HG03066 (cell line): ENCODE results near the gene ISG15.
A peak's percentile ranks its signal among the peaks of the same experiment; 100 is the strongest.

Experiments
- ATAC-seq: cut with Tn5 transposase; IDR thresholded peaks from one replicate; pipeline ENCODE4 v1.9.1; 2021; ENCODE audit warnings: low read depth; ENCODE audit not compliant: unreplicated experiment

ISG15 gene

GRCh38 chr1:1013105-1013921 lies at the start of gene ISG15:
Gene ISG15 (plus strand): TSS chr1:1013497. CDS start chr1:1013574, 77 bp downstream.
- peak; percentile 62 for ATAC-seq

- no peak for ATAC-seq
Observed at GRCh38 chr1:963746-964525, 49.4 kb upstream of the ISG15 start.

DNA sequence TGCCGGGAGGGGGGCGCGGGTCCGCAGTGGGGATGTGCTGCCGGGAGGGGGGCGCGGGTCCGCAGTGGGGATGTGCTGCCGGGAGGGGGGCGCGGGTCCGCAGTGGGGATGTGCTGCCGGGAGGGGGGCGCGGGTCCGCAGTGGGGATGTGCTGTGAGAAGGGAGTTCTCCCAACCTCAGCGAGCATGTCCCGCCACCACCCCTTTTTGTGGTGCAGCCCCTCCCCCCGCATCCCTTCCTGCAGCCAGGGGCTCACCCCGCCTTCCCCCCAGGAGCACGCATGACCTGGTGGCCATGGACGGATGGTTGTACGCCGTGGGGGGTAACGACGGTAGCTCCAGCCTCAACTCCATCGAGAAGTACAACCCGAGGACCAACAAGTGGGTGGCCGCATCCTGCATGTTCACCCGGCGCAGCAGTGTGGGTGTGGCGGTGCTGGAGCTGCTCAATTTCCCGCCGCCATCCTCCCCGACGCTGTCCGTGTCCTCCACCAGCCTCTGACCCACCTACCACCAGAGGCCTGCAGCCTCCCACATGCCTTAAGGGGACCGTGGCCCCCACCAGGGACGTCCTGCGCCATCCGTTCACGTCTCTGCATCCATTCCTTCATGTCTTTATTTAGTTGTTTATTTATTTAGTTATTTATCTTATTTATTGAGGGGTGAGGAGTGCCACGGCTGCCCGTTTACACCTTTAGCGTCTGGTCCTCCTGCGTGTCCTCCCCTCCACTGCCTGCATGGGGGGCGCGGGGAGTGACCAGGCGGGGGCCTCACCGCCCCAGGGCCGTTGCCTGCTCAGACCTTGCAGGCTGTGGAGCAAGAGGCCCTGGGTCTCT lies 48.4 kb upstream of the ISG15 start:
- ATAC-seq = no peak

DNA sequence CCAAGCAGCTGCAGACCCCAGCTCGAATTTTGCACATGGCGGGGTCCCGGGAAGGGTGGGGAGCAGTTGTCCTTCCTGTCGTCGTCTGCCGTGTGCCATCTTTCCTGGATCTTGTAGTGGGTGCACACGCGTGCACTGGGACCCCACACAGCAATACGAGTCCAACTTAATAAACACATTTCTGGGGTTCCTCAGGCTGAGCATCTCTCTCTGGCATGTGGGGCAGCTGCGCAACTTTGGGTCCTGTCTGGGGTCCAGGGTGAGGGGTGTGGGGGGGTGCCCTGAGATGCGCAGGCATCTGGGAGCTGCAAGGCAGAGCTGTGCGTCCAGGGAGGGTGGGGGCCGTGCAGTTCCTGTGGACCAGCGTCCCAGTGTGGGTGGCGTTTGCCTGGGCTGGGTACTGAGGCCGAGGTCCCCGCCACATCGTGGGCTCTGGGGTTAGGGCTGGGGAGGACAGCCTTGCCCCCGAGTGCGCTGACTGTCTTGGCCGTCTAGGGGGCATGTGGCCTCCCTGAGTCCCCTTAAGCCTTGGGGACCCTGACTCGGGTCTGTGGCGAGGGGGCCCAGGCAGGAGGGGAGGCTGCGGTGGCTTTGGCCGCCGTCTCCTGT lies 47.7 kb upstream of the ISG15 start:
- ATAC-seq = no peak

DNA sequence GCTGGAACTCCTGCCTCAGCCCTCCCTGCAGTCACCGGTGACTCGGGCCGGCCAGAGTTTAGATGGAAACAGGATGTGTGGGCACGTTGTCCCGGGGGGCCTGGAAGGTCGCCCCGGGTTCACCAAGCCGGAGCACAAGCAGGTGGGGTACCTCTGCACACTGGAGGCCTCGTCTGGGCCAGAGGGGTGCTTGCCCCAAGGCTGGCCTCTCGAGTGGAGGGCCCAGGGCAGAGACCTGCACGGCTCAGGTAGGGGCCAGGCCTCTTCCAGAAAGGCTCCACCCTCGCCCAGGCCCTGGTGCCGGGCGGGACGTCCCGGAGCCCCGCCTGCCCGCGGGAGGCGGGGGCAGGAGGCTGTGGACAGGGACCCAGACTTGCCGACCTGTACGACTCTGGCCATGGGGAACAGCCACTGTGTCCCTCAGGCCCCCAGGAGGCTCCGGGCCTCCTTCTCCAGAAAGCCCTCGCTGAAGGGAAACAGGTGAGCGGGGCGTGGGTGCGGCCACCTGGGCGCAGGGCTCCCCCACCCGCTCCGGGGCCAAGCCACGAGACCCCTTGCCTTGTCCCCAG lies 47.1 kb upstream of the ISG15 start, which contains the start of gene PLEKHN1:
PLEKHN1 (plus strand) TSS at position 348 of the 569 bp plus-strand sequence; CDS start at position 398, 50 bp downstream.
- ATAC-seq = no peak

- peak; percentile 76 for ATAC-seq
Observed at GRCh38 chr1:966704-967300, 46.5 kb upstream of the ISG15 start.

- no peak for ATAC-seq
Observed at GRCh38 chr1:967466-968343, 45.6 kb upstream of the ISG15 start.

DNA sequence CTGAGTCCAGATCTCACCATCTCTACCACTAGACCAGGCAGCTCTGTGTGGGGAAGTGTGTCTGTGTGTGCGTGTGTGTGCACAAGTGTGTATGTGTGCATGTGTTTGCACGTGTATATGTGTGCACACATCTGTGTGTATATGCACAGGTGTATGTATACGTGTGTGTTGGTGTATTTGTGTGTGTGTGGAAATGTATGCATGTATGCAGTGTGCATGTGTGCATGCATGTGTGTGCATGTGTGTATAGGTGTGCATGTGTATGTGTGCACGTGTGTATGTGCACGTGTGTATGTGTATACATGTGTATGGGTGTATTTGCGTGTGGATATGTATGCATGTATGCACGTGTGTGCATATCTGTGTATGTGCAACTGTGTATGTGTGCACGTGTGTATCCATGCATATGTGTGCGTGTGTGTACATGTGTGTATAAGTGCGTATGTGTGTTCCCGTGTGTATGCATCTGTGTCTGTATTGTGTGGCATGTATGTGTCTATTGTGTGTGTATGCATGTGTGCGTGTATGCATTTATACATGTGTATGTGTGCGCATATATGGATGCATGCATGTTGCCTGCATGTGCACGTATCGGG lies 43.9 kb upstream of the ISG15 start:
- no peak for ATAC-seq

DNA sequence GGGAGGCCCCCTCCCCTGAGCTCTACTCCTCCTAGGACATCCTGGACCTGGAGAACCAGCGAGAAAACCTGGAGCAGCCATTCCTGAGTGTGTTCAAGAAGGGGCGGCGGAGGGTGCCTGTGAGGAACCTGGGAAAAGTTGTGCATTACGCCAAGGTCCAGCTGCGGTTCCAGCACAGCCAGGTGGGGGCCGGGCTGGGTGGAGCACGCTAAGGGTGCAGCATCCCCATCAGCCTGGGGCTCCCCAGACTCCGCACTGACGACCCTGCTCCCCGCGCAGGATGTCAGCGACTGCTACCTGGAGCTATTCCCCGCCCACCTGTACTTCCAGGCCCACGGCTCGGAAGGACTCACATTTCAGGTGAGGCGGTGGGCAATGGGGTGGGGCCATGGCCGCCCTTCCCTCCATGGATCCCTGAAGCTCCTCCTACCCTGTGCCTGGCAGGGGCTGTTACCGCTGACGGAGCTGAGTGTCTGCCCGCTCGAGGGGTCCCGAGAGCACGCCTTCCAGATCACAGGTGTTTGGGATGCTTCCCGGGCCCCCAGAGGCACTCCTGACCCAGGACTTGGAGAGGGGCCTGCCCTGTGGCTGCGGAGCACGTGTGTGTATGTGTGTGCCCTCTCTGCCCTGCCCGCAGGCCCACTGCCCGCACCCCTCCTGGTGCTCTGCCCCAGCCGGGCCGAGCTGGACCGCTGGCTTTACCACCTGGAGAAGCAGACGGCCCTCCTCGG lies 42.9 kb upstream of the ISG15 start:
- no peak for ATAC-seq

DNA sequence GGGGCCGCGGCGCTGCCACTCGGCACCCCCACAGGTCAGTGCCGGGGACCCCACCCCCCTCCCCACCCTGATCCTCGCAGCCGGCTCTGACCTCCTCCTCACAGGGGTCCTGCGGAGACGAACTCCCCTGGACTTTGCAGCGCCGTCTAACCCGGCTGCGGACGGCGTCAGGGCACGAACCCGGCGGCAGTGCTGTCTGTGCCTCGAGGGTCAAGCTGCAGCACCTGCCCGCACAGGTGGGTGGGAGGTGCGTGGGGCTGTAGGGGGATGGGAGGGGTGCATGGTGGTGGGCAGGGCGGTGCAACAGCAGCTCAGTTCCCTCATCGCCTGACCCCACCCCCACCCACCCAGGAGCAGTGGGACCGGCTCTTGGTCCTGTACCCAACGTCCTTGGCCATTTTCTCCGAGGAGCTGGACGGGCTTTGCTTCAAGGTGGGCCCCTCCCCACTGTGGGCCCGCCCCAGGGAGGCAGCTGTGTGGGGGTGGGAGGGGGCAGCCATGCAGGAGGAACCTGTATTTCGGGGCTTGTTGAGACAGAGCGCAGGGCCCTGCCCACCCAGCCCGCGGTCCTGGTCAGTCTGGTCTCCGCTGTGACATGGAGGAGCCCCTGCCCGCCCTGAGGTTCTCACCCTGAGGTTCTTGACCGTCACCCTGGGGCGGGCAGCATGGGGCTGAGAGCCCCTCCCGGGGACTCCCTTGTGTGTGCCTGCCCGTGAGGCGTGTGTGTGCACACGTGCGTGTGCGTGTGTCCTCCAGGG lies 42.1 kb upstream of the ISG15 start:
- no peak for ATAC-seq

DNA sequence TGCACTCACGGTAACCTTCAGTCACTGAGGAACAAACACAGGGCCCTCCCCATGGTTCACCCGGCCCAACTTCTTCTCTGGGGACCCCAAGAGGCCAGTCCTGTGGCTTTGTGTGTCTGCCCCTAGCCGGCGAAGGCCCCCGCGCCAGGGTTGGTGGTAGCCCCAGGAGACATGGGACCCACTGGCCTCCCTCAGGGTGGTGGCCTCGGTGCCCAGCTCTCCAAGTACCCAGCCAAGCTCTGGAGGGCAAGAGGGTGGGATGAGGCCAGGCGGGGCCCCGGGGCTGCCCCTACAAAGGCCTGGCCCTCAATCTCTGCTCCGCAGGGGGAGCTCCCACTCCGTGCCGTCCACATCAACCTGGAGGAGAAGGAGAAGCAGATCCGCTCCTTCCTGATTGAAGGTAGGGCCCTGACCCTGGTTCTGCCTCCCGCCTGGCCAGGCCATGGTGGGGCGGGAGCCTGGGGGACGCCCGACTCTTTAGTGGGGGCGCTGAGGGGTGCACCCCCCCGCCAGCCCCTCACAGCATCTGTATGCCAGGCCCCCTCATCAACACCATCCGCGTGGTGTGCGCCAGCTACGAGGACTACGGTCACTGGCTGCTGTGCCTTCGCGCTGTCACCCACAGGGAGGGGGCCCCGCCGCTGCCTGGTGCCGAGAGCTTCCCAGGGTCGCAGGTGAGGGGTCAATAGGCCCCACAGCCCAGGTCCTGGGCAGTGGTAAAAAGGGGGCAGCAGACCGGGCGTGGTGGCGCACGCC lies 41.4 kb upstream of the ISG15 start:
- no peak for ATAC-seq

- no peak for ATAC-seq
Observed at GRCh38 chr1:972726-973458, 40.4 kb upstream of the ISG15 start.

DNA sequence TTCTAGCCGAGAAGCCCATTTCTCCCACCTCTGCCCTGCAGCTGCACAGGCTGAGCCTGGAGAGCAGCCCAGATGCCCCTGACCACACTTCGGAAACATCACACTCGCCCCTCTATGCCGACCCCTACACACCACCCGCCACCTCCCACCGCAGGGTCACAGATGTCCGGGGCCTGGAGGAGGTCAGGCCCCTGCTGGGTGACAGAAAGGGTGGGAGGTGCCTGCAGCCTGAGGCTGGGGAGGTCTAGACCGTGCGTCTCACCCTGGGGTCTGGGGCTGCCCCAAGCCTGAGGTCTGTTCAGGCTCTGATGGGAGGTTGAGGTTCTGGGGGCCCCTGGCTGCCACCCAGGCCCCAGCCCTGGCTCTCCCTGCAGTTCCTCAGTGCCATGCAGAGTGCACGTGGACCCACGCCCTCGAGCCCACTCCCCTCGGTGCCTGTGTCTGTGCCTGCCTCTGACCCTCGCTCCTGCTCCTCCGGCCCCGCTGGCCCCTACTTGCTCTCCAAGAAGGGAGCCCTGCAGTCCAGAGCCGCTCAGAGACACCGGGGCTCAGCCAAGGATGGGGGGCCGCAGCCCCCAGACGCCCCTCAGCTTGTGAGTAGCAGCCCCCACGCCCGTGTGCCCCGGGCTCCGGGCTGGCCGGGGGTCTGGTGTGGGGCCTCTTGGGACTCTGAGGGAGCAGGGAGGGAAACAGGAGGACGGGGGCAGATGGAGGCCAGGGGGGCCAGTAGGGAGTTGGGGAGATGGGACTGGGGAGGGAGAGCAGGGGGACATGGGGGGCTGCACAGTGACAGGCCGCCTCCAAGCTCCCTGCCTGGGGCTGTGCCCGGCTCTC lies 39.6 kb upstream of the ISG15 start:
- ATAC-seq = no peak

GRCh38 chr1:974293-974640 lies 39.0 kb upstream of the ISG15 start:
- no peak for ATAC-seq
